ENCODE data around the gene ADCY2.

DNA sequence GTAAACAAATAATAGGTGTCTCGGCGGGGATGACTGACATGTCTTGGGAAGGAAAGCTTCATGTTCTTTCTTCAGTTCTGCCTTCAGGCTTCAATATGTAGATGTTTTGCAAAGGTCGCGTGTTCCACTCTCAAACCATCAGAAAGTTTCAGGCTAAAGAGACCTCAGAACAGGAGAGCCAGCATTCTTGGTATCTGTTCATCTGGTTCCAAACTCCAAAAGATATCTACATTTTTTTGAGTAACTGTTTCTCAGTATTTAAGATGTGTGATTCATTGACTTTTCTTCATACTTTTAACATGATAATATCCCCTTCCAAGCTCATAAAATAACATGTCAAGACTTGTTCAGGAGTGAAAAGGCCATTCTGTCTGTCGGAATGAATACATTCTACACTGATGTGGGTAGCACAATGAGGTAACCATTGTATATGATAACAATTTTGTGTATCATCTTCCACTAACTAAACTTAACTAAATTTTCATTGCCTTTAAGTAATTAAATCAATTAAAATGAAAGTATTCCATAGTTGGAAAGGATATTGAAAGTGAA, 271.4 kb downstream of the ADCY2 start:
- TF ChIP-seq, protein P1, sequence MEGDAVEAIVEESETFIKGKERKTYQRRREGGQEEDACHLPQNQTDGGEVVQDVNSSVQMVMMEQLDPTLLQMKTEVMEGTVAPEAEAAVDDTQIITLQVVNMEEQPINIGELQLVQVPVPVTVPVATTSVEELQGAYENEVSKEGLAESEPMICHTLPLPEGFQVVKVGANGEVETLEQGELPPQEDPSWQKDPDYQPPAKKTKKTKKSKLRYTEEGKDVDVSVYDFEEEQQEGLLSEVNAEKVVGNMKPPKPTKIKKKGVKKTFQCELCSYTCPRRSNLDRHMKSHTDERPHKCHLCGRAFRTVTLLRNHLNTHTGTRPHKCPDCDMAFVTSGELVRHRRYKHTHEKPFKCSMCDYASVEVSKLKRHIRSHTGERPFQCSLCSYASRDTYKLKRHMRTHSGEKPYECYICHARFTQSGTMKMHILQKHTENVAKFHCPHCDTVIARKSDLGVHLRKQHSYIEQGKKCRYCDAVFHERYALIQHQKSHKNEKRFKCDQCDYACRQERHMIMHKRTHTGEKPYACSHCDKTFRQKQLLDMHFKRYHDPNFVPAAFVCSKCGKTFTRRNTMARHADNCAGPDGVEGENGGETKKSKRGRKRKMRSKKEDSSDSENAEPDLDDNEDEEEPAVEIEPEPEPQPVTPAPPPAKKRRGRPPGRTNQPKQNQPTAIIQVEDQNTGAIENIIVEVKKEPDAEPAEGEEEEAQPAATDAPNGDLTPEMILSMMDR (IDR thresholded peaks at IDR 0.05) = no peak
- no peak for TF ChIP-seq POLR2A (IDR thresholded peaks at IDR 0.05)
